DND-41 (cell line): ENCODE results near the gene TMEM26.

Experiments used
- ATAC-seq: fragments of 200-7000 bp; cut with Tn5 transposase; 3 replicates; pipeline ENCODE4 v1.9.1; 2021; ENCODE audit warnings: low read depth; ENCODE audit not compliant: insufficient read depth
- DNase-seq: peaks from one replicate; pipeline ENCODE4 v3.0.0-alpha.2; 2020
- H2AFZ ChIP-seq: 2 replicates; pipeline ENCODE4 v1.6.0; 2012; ENCODE audit warnings: low read depth, low read length
- H3K27ac ChIP-seq: 2 replicates; pipeline ENCODE4 v1.5.1; 2012; ENCODE audit warnings: low read length, inconsistent platforms
- H3K27me3 ChIP-seq: fragments of 200-600 bp; sonication (generic); 2 replicates; pipeline ENCODE4 v1.6.0; 2012; ENCODE audit warnings: low read length, mild to moderate bottlenecking, inconsistent platforms; ENCODE audit not compliant: insufficient read depth, poor library complexity
- H3K36me3 ChIP-seq: 2 replicates; pipeline ENCODE4 v1.5.1; 2012; ENCODE audit warnings: low read length, inconsistent platforms; ENCODE audit not compliant: insufficient read depth
- H3K4me1 ChIP-seq: 2 replicates; pipeline ENCODE4 v1.5.1; 2012; ENCODE audit warnings: mild to moderate bottlenecking, low read length; ENCODE audit not compliant: insufficient read depth
- H3K4me2 ChIP-seq: 2 replicates; pipeline ENCODE4 v1.6.0; 2012; ENCODE audit warnings: mild to moderate bottlenecking, moderate library complexity, low read length, inconsistent platforms; ENCODE audit not compliant: insufficient read depth
- H3K4me3 ChIP-seq, 2 experiments: fragments of 200-600 bp in 1 of 2; shearing (Covaris generic) in 1 of 2; 2 replicates each; pipeline ENCODE4 v1.5.1; 2012 to 2016; ENCODE audit warnings: inconsistent platforms in 2 of 2, low read length in 2 of 2, mild to moderate bottlenecking in 2 of 2, low read depth in 1 of 2, moderate library complexity in 1 of 2
- H3K79me2 ChIP-seq: 2 replicates; pipeline ENCODE4 v1.6.0; 2012; ENCODE audit warnings: low read length, inconsistent platforms; ENCODE audit not compliant: insufficient read depth
- H3K9ac ChIP-seq: 2 replicates; pipeline ENCODE4 v1.6.0; 2012; ENCODE audit warnings: low read depth, mild to moderate bottlenecking, inconsistent platforms, low read length, moderate library complexity
- H3K9me3 ChIP-seq: 2 replicates; pipeline ENCODE4 v1.5.1; 2012; ENCODE audit warnings: low read length, moderate library complexity, mild to moderate bottlenecking, inconsistent platforms; ENCODE audit not compliant: insufficient read depth, severe bottlenecking
- H4K20me1 ChIP-seq: 2 replicates; pipeline ENCODE4 v1.6.0; 2012; ENCODE audit warnings: low read length; ENCODE audit not compliant: insufficient read depth
- EZH2 ChIP-seq: IDR thresholded peaks from 3 replicates; pipeline ENCODE4 v1.6.1; 2012; ENCODE audit warnings: borderline replicate concordance, low read depth, mild to moderate bottlenecking, moderate library complexity, low read length, inconsistent platforms; ENCODE audit not compliant: severe bottlenecking
- TF ChIP-seq, protein P1 (sequence below): IDR thresholded peaks from 2 replicates; pipeline ENCODE4 v1.5.1; 2012; ENCODE audit warnings: borderline replicate concordance, low read length, moderate library complexity, mild to moderate bottlenecking; ENCODE audit not compliant: poor library complexity, severe bottlenecking; ENCODE audit errors: extremely low read depth

TMEM26 gene

DNA sequence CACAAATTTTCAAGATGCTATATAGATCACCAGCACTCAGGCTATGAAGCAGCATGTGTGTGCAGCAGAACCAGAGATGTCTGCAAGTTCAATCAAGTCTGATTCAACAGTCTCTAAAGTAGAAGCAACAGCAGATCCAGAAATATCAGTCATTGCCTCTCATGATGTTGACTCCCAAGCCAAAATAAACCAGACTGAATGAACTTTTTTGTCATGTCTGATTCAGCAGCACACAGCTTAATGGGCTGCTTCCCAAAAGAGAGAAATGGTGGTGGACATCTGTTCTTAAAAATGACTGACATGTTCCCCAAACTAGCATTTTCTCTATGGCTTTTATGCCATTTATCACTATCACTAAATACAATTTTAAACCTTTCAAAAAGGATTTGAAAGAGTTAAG is 53.8 kb downstream of the TMEM26 start:
- ATAC-seq, result no peak
- H3K9me3 ChIP-seq, result no peaks in the 10 kb centered on the region
- H2AFZ ChIP-seq, result no peak overlapping the region
- H3K79me2 ChIP-seq, result no peaks in the 10 kb centered on the region
- TF ChIP-seq EZH2, result no peak
- TF ChIP-seq, protein P1, sequence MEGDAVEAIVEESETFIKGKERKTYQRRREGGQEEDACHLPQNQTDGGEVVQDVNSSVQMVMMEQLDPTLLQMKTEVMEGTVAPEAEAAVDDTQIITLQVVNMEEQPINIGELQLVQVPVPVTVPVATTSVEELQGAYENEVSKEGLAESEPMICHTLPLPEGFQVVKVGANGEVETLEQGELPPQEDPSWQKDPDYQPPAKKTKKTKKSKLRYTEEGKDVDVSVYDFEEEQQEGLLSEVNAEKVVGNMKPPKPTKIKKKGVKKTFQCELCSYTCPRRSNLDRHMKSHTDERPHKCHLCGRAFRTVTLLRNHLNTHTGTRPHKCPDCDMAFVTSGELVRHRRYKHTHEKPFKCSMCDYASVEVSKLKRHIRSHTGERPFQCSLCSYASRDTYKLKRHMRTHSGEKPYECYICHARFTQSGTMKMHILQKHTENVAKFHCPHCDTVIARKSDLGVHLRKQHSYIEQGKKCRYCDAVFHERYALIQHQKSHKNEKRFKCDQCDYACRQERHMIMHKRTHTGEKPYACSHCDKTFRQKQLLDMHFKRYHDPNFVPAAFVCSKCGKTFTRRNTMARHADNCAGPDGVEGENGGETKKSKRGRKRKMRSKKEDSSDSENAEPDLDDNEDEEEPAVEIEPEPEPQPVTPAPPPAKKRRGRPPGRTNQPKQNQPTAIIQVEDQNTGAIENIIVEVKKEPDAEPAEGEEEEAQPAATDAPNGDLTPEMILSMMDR, result no peak
- H3K4me2 ChIP-seq, result no peak overlapping the region
- H3K27ac ChIP-seq, result no peak overlapping the region
- no peak overlapping the region for H3K9ac ChIP-seq
- no peaks in the 10 kb centered on the region for H4K20me1 ChIP-seq
- H3K27me3 ChIP-seq, result no peaks in the 10 kb centered on the region
- H3K4me3 ChIP-seq, result no peak overlapping the region
- H3K36me3 ChIP-seq, result no peaks in the 10 kb centered on the region
- peaks cover 15% of the 10 kb centered on the region for H3K4me1 ChIP-seq
- no peak for DNase-seq

GRCh38 chr10:61398366-61399129 is 54.6 kb downstream of the TMEM26 start:
- peak overlapping the region; percentile 73 for H2AFZ ChIP-seq
- H3K9ac ChIP-seq, result no peak overlapping the region
- H3K27me3 ChIP-seq, result no peaks in the 10 kb centered on the region
- no peaks in the 10 kb centered on the region for H4K20me1 ChIP-seq
- TF ChIP-seq, protein P1, result no peak
- no peak for TF ChIP-seq EZH2
- ATAC-seq, result no peak
- peaks cover 14% of the 10 kb centered on the region for H3K4me1 ChIP-seq
- no peaks in the 10 kb centered on the region for H3K9me3 ChIP-seq
- H3K27ac ChIP-seq, result peak overlapping the region; percentile 66
- H3K4me2 ChIP-seq, result 0 out of 2 replicates have a peak overlapping the region, but pooled peaks have one; percentile 53
- no peaks in the 10 kb centered on the region for H3K79me2 ChIP-seq
- no peaks in the 10 kb centered on the region for H3K36me3 ChIP-seq
- DNase-seq, result no peak
- peak overlapping the region in 1 of 2 experiments; percentile 33; a peak in 1 of 4 replicates for H3K4me3 ChIP-seq

DNA sequence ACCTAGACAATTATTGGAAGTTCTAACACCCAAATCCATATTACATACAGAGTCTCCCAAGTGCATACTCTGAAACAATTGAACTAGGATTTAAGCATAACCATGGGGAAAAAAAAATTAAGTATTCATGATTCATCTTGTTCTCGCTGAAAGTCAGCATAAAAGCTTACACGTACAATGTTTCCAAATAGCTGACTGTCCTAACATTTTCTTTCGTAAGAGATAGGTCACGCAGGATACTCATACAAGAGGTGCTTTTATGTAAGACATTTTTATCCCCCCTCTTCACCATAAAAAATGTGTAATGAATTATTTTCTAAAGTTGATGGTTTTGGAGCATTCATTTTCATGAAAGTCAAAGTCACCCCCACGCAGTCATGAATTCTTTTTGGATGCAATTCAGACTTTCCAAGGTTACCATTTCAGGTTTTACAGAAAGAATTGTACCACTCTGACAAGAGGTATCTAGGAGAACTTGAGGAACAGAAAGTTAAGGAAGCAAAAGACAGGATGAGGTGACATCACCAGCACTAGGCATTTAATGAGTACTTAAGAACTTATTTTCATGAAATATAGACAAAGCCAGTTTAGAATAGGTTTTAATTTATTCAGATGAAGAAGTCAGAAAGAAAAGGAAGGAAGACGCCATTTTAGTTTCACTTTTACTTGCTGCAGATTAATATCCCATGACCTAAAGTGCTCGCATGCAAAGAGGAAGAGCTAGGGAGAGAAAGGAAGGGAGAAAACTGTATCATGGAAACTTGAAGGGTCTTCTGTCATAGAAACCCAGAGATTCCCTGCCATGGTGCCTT is 55.8 kb downstream of the TMEM26 start:
- DNase-seq, result peak; percentile 12
- TF ChIP-seq, protein P1, result no peak
- TF ChIP-seq EZH2, result no peak

More for the DNA sequence above, 55.8 kb downstream of the TMEM26 start:
- peak; percentile 86 for ATAC-seq
- no peaks in the 10 kb centered on the region for H3K79me2 ChIP-seq
- H3K9ac ChIP-seq, result peak overlapping the region; percentile 7; the same call in 1 of the 2 replicates
- no peaks in the 10 kb centered on the region for H3K27me3 ChIP-seq
- H2AFZ ChIP-seq, result peak overlapping the region; percentile 73
- no peaks in the 10 kb centered on the region for H4K20me1 ChIP-seq
- peak overlapping the region; percentile 53 for H3K4me2 ChIP-seq
- H3K27ac ChIP-seq, result peak overlapping the region; percentile 66
- H3K9me3 ChIP-seq, result no peaks in the 10 kb centered on the region
- peaks cover 14% of the 10 kb centered on the region for H3K4me1 ChIP-seq
- peak overlapping the region in 1 of 2 experiments; percentile 33; a peak in 2 of 4 replicates for H3K4me3 ChIP-seq
- H3K36me3 ChIP-seq, result no peaks in the 10 kb centered on the region
